Type B pancreatic cell (in vitro differentiated cells): Measurements from ENCODE around the gene MAP2K5. TPM values are rescaled to one million over a fixed set of nuclear protein-coding genes. Genes with fewer than 3 reads are reported as not detected.

ENCODE experiments used
- DNase-seq: peaks from one replicate; pipeline ENCODE4 v3.0.0; 2021; ENCODE audit warnings: mixed read lengths; ENCODE audit not compliant: unreplicated experiment; ENCODE audit errors: extremely low spot score
- H3K27ac Mint-ChIP-seq: 2 replicates; pipeline ENCODE4 v1.8.0; 2021; ENCODE audit warnings: mild to moderate bottlenecking, mixed read lengths
- H3K27me3 Mint-ChIP-seq: 2 replicates; pipeline ENCODE4 v1.8.0; 2021; ENCODE audit warnings: mixed read lengths
- H3K36me3 Mint-ChIP-seq: 2 replicates; pipeline ENCODE4 v1.8.0; 2021; ENCODE audit warnings: mixed read lengths
- H3K4me1 Mint-ChIP-seq: one replicate; pipeline ENCODE4 v1.8.0; 2021; ENCODE audit warnings: mixed read lengths; ENCODE audit not compliant: unreplicated experiment
- H3K4me3 Mint-ChIP-seq: 2 replicates; pipeline ENCODE4 v1.8.0; 2021; ENCODE audit warnings: mild to moderate bottlenecking, mixed read lengths
- H3K9me3 Mint-ChIP-seq: 2 replicates; pipeline ENCODE4 v1.8.0; 2021; ENCODE audit warnings: mixed read lengths
- CTCF ChIP-seq: fragments of 200-600 bp; sonication (generic); conservative IDR thresholded peaks from 2 replicates; pipeline ENCODE4 v1.5.0; 2021; ENCODE audit warnings: antibody characterized with exemption, mild to moderate bottlenecking
- total RNA-seq: library from RNA; stranded (reverse); gene quantifications from 2 replicates; pipeline ENCODE4 v1.2.1, GENCODE V29; 2021; ENCODE audit warnings: low replicate concordance

The MAP2K5 gene
- total RNA-seq, 1 donor from 2014 or later, result 21.8 TPM

GRCh38 chr15:67762610-67763368 lies 220.3 kb downstream of the MAP2K5 start:
- no peak for DNase-seq
- no peak for TF ChIP-seq CTCF
- Mint-ChIP-seq H3K4me3 (no peak overlapping the region), H3K27ac (no peak overlapping the region), H3K4me1 (peaks cover 35% of the 10 kb centered on the region), H3K36me3 (peaks cover 4% of the 10 kb centered on the region), H3K9me3 (no peaks in the 10 kb centered on the region), H3K27me3 (peaks cover 4% of the 10 kb centered on the region)

GRCh38 chr15:67765701-67766100 lies 223.2 kb downstream of the MAP2K5 start:
- TF ChIP-seq CTCF, result no peak
- DNase-seq, result no peak
- H3K27me3 Mint-ChIP-seq, result peaks cover 7% of the 10 kb centered on the region
- H3K4me1 Mint-ChIP-seq, result peaks cover 52% of the 10 kb centered on the region
- H3K36me3 Mint-ChIP-seq, result peaks cover 7% of the 10 kb centered on the region
- no peaks in the 10 kb centered on the region for H3K9me3 Mint-ChIP-seq
- no peak overlapping the region for H3K4me3 Mint-ChIP-seq
- H3K27ac Mint-ChIP-seq, result no peak overlapping the region

GRCh38 chr15:67766968-67767367 lies 224.5 kb downstream of the MAP2K5 start:
- Mint-ChIP-seq H3K9me3 (no peaks in the 10 kb centered on the region), H3K36me3 (peaks cover 7% of the 10 kb centered on the region), H3K27ac (no peak overlapping the region), H3K4me3 (no peak overlapping the region), H3K4me1 (peaks cover 53% of the 10 kb centered on the region), H3K27me3 (peaks cover 7% of the 10 kb centered on the region)
- TF ChIP-seq CTCF, result no peak
- DNase-seq, result no peak

- peaks cover 7% of the 10 kb centered on the region for H3K27me3 Mint-ChIP-seq
- peaks cover 43% of the 10 kb centered on the region for H3K4me1 Mint-ChIP-seq
- peaks cover 7% of the 10 kb centered on the region for H3K36me3 Mint-ChIP-seq
- H3K4me3 Mint-ChIP-seq, result no peak overlapping the region
- H3K27ac Mint-ChIP-seq, result no peak overlapping the region
- no peak for TF ChIP-seq CTCF
- no peaks in the 10 kb centered on the region for H3K9me3 Mint-ChIP-seq
- no peak for DNase-seq
These were observed 225.9 kb downstream of the MAP2K5 start for GRCh38 chr15:67768313-67768977.

- no peak for TF ChIP-seq CTCF
- no peak overlapping the region for H3K27ac Mint-ChIP-seq
- no peak for DNase-seq
- peaks cover 7% of the 10 kb centered on the region for H3K27me3 Mint-ChIP-seq
- H3K36me3 Mint-ChIP-seq, result peaks cover 3% of the 10 kb centered on the region
- no peaks in the 10 kb centered on the region for H3K9me3 Mint-ChIP-seq
- peaks cover 43% of the 10 kb centered on the region for H3K4me1 Mint-ChIP-seq
- no peak overlapping the region for H3K4me3 Mint-ChIP-seq
These were observed 227.2 kb downstream of the MAP2K5 start for GRCh38 chr15:67769497-67770357.
